GM23248 (cell line): Measurements from ENCODE around the gene PODN. TPM values are rescaled to one million over a fixed set of nuclear protein-coding genes. Genes with fewer than 3 reads are reported as not detected.

ENCODE experiments used
- DNase-seq: peaks from one replicate; pipeline ENCODE4 v3.0.0-alpha.2; 2015
- H2AFZ ChIP-seq: fragments of 200-600 bp; sonication (generic); 2 replicates; pipeline ENCODE4 v1.6.1; 2016; ENCODE audit warnings: antibody characterized with exemption
- H3F3A ChIP-seq: fragments of 200-600 bp; sonication (generic); 2 replicates; pipeline ENCODE4 v1.6.1; 2016; ENCODE audit warnings: mild to moderate bottlenecking, antibody characterized with exemption, mixed run types; ENCODE audit not compliant: insufficient read depth
- H3K27ac ChIP-seq: fragments of 200-600 bp; sonication (generic); 2 replicates; pipeline ENCODE4 v1.5.1; 2016; ENCODE audit warnings: mild to moderate bottlenecking
- H3K27me3 ChIP-seq: fragments of 200-600 bp; sonication (generic); replicated peaks from 2 replicates; pipeline ENCODE4 v1.6.1; 2016; ENCODE audit warnings: mild to moderate bottlenecking; ENCODE audit not compliant: insufficient read depth
- H3K36me3 ChIP-seq: fragments of 200-600 bp; sonication (generic); 2 replicates; pipeline ENCODE4 v1.6.1; 2016; ENCODE audit warnings: low read depth, mild to moderate bottlenecking
- H3K4me1 ChIP-seq: fragments of 200-600 bp; sonication (generic); 2 replicates; pipeline ENCODE4 v1.6.1; 2016; ENCODE audit warnings: mild to moderate bottlenecking; ENCODE audit not compliant: insufficient read depth
- H3K4me2 ChIP-seq: fragments of 200-600 bp; sonication (generic); one replicate; pipeline ENCODE4 v1.6.1; 2016; ENCODE audit warnings: mild to moderate bottlenecking; ENCODE audit not compliant: unreplicated experiment
- H3K4me3 ChIP-seq: fragments of 200-600 bp; sonication (generic); 2 replicates; pipeline ENCODE4 v1.5.1; 2016; ENCODE audit warnings: mild to moderate bottlenecking
- H3K79me2 ChIP-seq: fragments of 200-600 bp; sonication (generic); 2 replicates; pipeline ENCODE4 v1.6.1; 2016; ENCODE audit warnings: mild to moderate bottlenecking; ENCODE audit not compliant: insufficient read depth
- H3K9ac ChIP-seq: fragments of 200-600 bp; sonication (generic); 2 replicates; pipeline ENCODE4 v1.6.1; 2016; ENCODE audit warnings: mild to moderate bottlenecking
- H3K9me2 ChIP-seq: fragments of 200-600 bp; sonication (generic); 2 replicates; pipeline ENCODE4 v1.6.1; 2016; ENCODE audit warnings: mixed run types, mild to moderate bottlenecking, moderate library complexity; ENCODE audit not compliant: insufficient read depth
- H3K9me3 ChIP-seq: fragments of 200-600 bp; sonication (generic); one replicate; pipeline ENCODE4 v1.6.1; 2017; ENCODE audit warnings: low read depth
- H4K20me1 ChIP-seq: fragments of 200-600 bp; sonication (generic); 2 replicates; pipeline ENCODE4 v1.6.0; 2016; ENCODE audit not compliant: insufficient read depth
- EZH2 ChIP-seq: fragments of 200-600 bp; sonication (generic); IDR thresholded peaks from 2 replicates; pipeline ENCODE4 v1.6.1; 2018; ENCODE audit warnings: antibody characterized with exemption, mild to moderate bottlenecking; ENCODE audit not compliant: insufficient read depth, poor library complexity, severe bottlenecking
- EZH2phosphoT487 ChIP-seq: fragments of 200-600 bp; sonication (generic); IDR thresholded peaks from 2 replicates; pipeline ENCODE4 v1.6.1; 2018; ENCODE audit warnings: antibody characterized with exemption, moderate library complexity, mild to moderate bottlenecking, low read depth; ENCODE audit not compliant: insufficient read depth
- WGBS, 2 experiments: methylation state at CpG; one replicate each; pipeline ENCODE4 v1.1.6; 2015 to 2017; ENCODE audit warnings: low lambda C conversion rate in 2 of 2, low coverage in 1 of 2; ENCODE audit errors: missing lambda C conversion rate in 2 of 2; 5-methylcytosine and 5-hydroxymethylcytosine counted together
- in situ Hi-C: fragments of 300-500 bp; cut with MboI; formaldehyde crosslinking; loops from 2 replicates; pipeline ENCODE4 v1.15.0; 2020
- polyA plus RNA-seq: library from polyadenylated mRNA; unstranded; fragments of >200 nt; fragmentation: Nextera tagmentation; extraction: Ambion mirVana; gene quantifications from 2 replicates; pipeline ENCODE4 v1.2.1, GENCODE V29; 2016
- total RNA-seq: library from RNA; depleted of rRNA; stranded (reverse); fragments of >200 nt; shearing (Covaris generic); gene quantifications from 2 replicates; pipeline ENCODE4 v1.2.3, GENCODE V29; 2014

The PODN gene
- total and polyA plus RNA-seq, 2 experiments from 2014 or later = 54.8 to 71.6 TPM

DNA sequence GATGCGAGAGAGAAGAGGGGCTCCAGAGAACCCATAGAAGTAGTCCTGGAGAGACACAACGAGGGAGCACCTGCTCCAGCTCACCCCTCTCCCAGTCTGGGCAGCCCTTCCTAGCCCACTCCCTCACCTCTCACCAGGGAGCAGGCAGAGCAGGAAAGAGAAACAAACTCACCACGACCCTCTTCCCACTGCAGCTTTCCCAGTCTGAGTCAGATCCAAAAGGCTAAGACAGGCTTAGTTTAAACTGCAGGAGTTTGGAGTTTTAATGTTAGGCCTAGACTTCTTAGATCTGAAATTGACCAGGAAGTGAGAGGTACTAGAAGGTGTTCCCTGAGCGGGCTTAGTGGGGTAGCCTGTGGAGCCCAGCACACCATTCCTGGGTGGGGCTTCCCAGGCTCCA, 50.8 kb downstream of the PODN start:
- peak overlapping the region; percentile 84 for H3K27ac ChIP-seq

DNA sequence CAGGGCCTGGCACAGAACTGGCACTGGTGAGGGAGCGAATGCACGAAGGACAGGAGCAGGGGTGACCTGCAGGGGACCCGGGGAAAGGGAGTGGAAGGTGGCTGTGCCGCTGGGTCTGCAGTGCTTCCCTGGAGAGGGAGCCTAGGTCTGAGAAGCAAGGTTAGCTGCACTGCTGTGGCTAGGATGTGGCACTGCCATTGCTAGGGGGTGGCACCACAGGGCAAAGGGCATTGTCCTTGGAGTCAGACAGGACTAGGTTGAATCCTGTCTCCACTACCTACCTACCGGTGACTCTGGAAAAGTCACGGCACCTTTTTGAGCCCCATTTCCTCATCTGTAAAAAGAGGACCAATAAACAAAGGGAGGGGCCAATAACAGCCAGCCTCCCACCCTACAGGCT, 52.1 kb downstream of the PODN start:
- H2AFZ ChIP-seq = no peak overlapping the region
- no peak for TF ChIP-seq EZH2phosphoT487
- no peak for TF ChIP-seq EZH2
- H3K27me3 ChIP-seq = no peaks in the 10 kb centered on the region
- H4K20me1 ChIP-seq = no peaks in the 10 kb centered on the region
- DNase-seq = no peak
- 95 to 100% methylated on average over 6 of the region's 6 CpGs for WGBS, 2 experiments
- in situ Hi-C loops = no loop called here
- no peak overlapping the region for H3K4me2 ChIP-seq
- no peaks in the 10 kb centered on the region for H3K36me3 ChIP-seq
- H3K4me1 ChIP-seq = peaks cover 23% of the 10 kb centered on the region
- no peaks in the 10 kb centered on the region for H3K9me2 ChIP-seq
- H3K27ac ChIP-seq = no peak overlapping the region
- H3K79me2 ChIP-seq = no peaks in the 10 kb centered on the region
- H3K9ac ChIP-seq = no peak overlapping the region
- H3K4me3 ChIP-seq = no peak overlapping the region
- H3K9me3 ChIP-seq = peaks cover 7% of the 10 kb centered on the region
- H3F3A ChIP-seq = peaks cover 29% of the 10 kb centered on the region

More for the DNA sequence above, 50.8 kb downstream of the PODN start:
- H3F3A ChIP-seq = peaks cover 42% of the 10 kb centered on the region
- WGBS, 2 experiments = 77 to 81% methylated on average over 4 of the region's 4 CpGs
- in situ Hi-C loops = no loop called here
- no peak overlapping the region for H3K4me3 ChIP-seq
- no peaks in the 10 kb centered on the region for H3K9me2 ChIP-seq
- peak; percentile 54 for DNase-seq
- peaks cover 35% of the 10 kb centered on the region for H3K4me1 ChIP-seq
- peaks cover 7% of the 10 kb centered on the region for H3K9me3 ChIP-seq
- no peaks in the 10 kb centered on the region for H3K27me3 ChIP-seq
- H3K9ac ChIP-seq = peak overlapping the region; percentile 45
- TF ChIP-seq EZH2 (no peak), EZH2phosphoT487 (no peak)
- no peaks in the 10 kb centered on the region for H3K79me2 ChIP-seq
- H4K20me1 ChIP-seq = no peaks in the 10 kb centered on the region
- no peaks in the 10 kb centered on the region for H3K36me3 ChIP-seq
- H3K4me2 ChIP-seq = peak overlapping the region; percentile 4
- no peak overlapping the region for H2AFZ ChIP-seq

DNA sequence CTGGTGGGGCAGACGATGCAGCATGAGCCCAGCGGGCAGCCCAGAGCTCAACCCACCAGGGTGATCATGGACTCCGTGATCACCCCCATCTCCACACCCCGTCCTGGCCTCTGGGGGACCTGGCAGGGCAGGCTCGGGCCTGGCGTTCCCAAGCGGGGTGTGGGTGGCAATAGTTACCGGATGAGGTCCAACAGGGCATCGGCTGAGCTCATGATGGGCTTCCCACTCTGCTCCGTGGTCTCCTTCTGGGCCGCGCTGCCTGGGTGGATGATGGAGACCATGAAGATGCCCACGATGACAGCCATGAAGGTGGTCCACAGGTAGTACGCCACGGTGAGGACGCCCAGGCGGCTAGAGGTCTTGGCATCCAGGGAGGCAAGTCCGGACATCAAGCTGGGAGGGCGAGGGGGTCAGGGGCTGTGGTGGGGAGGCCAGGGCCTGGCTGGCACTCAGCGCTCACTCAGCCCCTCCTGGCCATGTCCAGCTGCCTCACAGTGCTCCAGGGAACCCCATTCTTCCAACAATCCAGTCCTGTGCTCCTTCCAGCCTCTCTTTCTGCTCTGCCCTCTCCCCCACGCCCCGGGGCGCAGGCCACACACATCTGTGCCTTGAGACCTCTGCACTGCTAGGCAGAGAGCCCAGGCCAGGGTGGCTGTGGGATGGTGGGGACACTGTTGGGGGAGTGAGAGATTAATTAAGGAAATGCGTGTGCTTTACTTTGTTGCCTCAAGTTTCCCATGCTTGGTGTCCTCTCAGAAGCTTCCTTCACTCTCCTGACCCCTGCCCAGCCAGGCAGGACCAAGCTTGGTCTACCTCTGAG, 52.8 kb downstream of the PODN start:
- no peaks in the 10 kb centered on the region for H3K79me2 ChIP-seq
- no peak overlapping the region for H3K27ac ChIP-seq
- in situ Hi-C loops = no loop called here
- no peaks in the 10 kb centered on the region for H3K27me3 ChIP-seq
- peaks cover 23% of the 10 kb centered on the region for H3F3A ChIP-seq
- H3K36me3 ChIP-seq = no peaks in the 10 kb centered on the region
- H3K9ac ChIP-seq = no peak overlapping the region
- no peaks in the 10 kb centered on the region for H3K9me2 ChIP-seq
- H2AFZ ChIP-seq = no peak overlapping the region
- H4K20me1 ChIP-seq = no peaks in the 10 kb centered on the region
- TF ChIP-seq EZH2phosphoT487 (no peak), EZH2 (no peak)
- no peak overlapping the region for H3K4me3 ChIP-seq
- no peak for DNase-seq
- H3K9me3 ChIP-seq = peaks cover 7% of the 10 kb centered on the region
- H3K4me2 ChIP-seq = no peak overlapping the region
- 90 to 94% methylated on average over 24 of the region's 24 CpGs for WGBS, 2 experiments
- H3K4me1 ChIP-seq = peaks cover 16% of the 10 kb centered on the region

GRCh38 chr1:53115403-53116306, 53.6 kb downstream of the PODN start:
- peaks cover 18% of the 10 kb centered on the region for H3F3A ChIP-seq
- no peak overlapping the region for H2AFZ ChIP-seq
- peaks cover 9% of the 10 kb centered on the region for H3K4me1 ChIP-seq
- 75% methylated on average over 20 of the region's 20 CpGs for WGBS, 2 experiments
- H3K4me3 ChIP-seq = no peak overlapping the region
- H3K27ac ChIP-seq = no peak overlapping the region
- no peaks in the 10 kb centered on the region for H3K9me2 ChIP-seq
- in situ Hi-C loops = no loop called here
- no peaks in the 10 kb centered on the region for H3K36me3 ChIP-seq
- peaks cover 7% of the 10 kb centered on the region for H3K9me3 ChIP-seq
- no peaks in the 10 kb centered on the region for H3K79me2 ChIP-seq
- H3K9ac ChIP-seq = no peak overlapping the region
- no peak for DNase-seq
- H3K27me3 ChIP-seq = no peaks in the 10 kb centered on the region
- no peaks in the 10 kb centered on the region for H4K20me1 ChIP-seq
- TF ChIP-seq EZH2phosphoT487 (no peak), EZH2 (no peak)
- no peak overlapping the region for H3K4me2 ChIP-seq
